Hepatic stellate cell (primary cell): ENCODE data around the gene NBL1.

Experiments used
- DNase-seq: peaks from one replicate; pipeline ENCODE4 v3.0.0; 2011; ENCODE audit warnings: low spot score

The NBL1 gene

DNA sequence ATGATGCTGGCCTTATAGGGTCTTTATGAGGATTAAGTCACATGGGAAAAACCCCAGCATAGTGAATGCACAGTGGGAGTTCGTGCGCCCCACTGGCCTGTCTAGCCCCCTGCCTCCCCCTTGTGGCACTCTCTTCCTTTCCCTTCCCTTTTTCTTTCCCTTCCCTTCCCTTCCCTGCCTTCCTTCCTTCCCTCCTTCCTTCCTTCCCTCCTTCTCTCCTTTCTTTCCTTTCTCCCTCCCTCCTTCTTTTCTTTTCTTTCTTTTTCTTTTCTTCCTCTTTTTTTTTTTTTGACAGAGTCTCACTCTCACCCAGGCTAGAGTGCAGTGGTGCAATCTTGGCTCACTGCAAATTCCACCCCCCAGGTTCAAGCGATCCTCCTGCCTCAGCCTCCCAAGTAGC lies 59.2 kb downstream of the NBL1 start:
- DNase-seq: no peak

DNA sequence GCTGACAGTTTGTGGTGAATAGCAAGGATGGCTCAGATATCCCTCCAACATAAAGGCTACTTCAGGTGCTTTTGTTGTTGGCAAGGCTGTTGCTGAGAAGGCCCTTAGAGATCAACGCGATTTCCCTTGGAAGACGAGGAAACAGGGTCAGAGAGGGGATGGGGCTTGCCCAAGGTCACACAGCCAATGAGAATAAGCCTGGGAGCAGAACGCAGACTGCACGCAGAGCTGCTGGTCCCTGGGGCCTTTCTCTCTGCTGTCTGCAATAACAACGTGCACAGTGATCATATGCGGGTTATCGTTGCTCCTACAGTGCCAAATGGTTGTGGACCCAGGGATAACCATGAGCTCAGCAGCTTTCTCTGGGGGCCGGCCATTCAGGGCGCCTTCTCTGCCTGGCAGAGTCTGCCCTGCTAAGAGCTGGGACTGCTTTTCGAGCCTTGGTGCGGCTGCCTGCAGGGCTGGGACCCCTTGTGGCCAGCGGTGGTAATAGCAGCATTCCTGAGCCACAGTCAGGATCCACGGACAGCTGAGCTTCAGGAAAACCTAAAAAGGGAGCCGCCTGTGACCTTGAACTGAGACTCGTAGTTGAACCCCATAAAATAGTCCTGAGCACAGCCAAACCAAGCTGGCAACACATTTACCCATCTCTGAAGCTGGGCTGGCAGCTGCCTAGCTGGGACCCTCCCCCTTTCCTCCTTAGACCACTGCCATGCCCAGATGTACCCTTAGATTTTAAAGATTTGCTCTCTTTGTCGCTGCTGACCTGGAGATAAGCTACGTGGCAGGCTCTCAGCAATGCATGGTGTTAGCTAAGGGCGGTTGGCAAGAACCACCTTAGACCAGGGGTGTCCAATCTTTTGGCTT lies 60.4 kb downstream of the NBL1 start:
- DNase-seq: peak; percentile 91

DNA sequence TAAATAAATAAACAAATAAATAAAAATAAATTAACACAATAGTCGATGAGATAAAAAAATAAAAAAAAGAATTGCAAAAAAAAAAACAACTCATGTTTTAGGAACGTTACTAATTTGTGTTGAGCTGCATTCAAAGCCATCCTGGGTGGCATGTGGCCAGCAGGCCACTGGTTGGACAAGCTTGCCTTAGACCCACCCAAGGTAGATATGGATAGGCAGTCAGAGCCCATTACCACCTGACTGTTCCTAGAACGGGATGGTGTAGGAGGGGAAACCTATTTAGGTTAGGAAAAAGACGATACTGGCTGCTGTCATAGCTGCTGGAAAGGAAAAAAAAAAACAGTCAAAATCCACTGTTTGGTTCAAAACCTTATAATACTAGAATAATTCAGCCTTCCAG lies 61.4 kb downstream of the NBL1 start:
- DNase-seq: no peak

GRCh38 chr1:19706136-19706535 lies 62.0 kb downstream of the NBL1 start:
- no peak for DNase-seq
